Measurements from ENCODE around the gene WDR26.

DNA sequence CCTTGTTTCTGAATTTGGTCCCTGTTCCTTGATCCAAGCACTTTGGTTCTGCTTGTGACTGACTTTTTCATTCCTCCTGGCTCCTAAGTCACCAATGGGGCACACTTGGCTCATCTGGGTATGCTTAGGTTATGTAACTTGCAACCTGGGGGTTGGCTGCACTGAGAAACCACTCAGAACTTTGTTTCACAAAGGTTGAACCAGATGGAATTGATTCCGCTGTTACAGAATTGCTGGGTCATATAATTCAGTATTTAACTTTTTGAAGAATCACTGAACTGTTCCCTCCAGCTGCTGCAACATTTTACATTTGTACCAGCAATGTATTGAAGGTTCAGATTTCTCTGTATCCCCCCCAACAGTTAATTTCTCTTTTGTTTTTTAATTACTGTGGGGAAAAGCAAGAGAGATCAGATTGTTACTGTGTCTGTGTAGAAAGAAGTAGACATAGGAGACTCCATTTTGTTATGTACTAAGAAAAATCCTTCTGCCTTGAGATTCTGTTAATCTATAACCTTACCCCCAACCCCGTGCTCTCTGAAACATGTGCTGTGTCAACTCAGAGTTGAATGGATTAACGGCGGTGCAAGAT lies 95.1 kb downstream of the WDR26 start:
- no peak for TF ChIP-seq GATA2 (IDR thresholded peaks at IDR 0.05; ENCODE audit: low read depth, low read length)
- no peak for TF ChIP-seq GATA3 (IDR thresholded peaks at IDR 0.05; ENCODE audit: low read depth, low read length)
